ENCODE data around the gene MAD1L1.

Gene MAD1L1

DNA sequence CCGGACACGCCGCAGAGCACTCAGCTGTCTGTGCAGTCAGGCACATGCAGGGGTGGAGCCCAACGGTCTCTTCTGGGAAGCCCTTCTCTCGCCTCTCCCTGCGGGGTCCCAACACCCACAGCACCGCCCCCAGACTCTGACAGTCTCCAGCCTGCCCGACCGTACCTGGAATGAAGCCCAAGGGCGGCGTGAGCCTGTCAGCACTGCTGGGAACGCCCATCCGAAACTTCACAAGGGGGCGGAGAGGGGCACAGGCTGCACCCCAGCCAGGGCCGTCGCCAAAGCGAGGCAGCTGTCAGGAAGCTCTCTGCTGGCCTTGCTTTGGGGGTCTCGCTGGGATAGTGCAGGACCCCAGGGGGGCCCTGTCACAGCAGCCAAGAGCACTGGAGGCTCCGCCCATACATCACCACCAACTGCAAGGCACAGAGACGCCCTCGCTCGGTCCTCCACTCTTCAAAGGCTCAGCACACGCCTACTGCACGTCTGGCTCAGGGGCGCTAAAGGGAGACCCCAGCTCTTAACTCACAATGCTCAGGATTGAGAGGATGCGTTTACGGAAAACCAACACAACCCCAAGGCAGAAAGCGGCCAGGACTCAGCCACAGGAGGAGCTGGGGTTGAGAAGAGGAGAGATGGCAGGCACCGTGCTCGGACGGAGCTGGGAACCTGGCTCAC lies 30.9 kb downstream of the MAD1L1 start:
- no peak for DNase-seq

- DNase-seq, result no peak
These were observed 31.6 kb downstream of the MAD1L1 start for GRCh38 chr7:2201128-2201527.

DNA sequence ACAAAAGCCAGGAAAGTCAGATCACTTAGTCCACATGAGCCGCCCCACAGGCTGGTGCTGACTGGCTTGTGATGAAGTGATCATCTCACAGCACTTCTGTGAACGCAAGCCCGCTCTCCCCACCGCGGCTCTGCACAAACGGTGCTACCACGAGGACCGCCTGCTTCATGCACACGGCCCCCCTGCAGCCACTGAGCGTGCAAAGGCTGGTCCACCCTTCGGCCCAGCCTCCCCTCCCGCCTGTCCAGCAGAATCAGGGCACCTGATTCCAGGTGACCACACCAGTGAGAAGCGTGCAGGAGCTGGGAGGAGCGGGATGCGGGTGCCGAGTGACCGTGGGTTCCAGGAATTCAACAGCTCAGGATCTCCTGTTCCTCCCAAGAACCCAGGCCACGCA lies 32.2 kb downstream of the MAD1L1 start:
- no peak for DNase-seq

GRCh38 chr7:2199956-2200583 lies 32.7 kb downstream of the MAD1L1 start:
- no peak for DNase-seq

- DNase-seq, result no peak
These were observed 33.2 kb downstream of the MAD1L1 start for GRCh38 chr7:2199528-2199927.

DNA sequence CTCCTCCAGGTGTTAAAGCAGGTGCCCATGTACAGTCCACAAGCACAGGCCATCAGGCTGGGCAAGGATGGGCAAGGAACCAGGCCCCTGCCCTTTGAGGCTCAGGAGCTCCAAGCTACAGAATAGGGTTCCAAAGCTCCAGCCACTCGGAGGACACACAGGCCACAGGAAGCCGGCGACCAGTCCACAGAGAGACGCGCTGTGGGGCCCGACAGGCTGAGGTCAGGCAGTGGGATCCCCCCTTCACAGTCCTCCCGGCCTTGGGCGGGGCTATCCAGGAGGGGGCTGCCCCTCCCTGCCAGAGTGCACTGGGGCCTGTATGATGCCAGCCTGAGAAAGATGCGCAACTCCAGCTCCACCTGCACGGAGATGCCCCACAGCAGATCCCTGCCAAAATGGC lies 34.0 kb downstream of the MAD1L1 start:
- no peak for DNase-seq

GRCh38 chr7:2198206-2198605 lies 34.5 kb downstream of the MAD1L1 start:
- DNase-seq, result no peak

DNA sequence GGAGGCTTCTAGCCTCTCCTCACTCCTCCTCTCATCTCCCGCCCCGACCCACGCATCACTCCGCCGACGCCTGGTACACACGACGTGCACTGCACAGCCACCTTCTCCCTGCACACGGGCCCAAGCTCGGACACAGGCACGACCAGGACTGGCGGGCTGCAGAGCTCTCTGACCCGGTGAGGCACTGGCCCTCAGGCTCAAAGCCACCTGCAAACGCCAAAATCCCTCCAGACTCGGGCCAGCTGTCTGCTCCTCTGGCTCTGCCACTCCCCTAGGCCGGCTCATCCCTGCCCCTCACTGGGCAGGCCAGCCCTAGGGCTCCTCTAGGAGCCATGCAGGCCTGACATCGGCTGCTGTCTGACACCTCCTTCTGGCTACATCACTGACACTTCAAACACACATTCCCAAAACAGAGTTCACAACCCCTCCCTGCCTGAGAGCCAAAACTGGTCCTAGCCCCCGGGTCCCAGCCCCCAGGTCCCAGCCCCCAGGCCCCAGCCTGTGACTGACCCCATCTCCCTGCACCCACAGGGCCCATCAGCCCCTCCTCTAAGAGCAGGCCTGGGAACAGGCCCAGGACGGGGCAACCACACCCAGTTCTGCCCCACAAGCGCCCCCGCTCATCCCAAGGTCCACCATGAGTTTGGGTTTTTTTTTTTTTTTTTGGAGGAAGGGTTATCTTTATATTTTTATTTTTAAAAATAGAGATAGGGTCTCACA lies 35.1 kb downstream of the MAD1L1 start:
- no peak for DNase-seq

GRCh38 chr7:2196381-2197378 lies 36.1 kb downstream of the MAD1L1 start:
- peak in 1 of 56 donors; percentile 8 for DNase-seq

GRCh38 chr7:2195400-2196246 lies 37.1 kb downstream of the MAD1L1 start:
- DNase-seq, result peak in 45 of 56 donors; percentile 12 to 76 (median 49)

DNA sequence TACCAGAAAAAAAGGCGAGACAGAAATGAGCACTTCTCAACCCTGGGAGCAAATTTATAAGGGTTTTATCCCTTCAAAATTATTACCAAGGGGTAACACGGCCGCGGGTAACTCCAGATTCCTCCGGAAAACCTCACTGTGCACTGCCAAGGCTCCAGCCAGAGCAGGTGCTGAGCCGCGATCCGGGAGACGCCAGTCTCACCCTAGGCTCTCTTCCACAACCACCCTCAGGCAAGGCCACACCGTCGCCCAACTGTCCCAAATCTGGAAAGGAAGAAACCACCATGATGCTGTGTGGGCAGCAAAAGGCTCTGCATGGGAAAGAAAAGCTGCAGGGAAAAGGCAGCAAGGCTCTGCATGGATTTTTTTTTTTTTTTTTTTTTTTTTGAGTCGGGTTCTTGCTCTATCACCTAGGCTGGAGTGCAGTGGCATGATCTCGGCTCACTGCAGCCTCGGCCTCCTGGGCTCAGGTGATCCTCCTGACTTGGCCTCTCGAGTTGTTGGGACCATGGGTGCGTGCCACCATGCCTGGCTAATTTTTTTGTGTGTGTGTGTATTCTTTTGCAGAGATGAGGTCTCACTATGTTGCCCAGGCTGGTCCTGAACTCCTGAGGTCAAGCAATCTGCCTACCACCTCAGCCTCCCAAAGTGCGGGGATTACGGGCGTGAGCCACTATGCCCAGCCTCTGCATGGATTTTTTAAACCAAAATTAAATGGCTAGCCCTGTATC lies 39.0 kb downstream of the MAD1L1 start:
- DNase-seq, result no peak

DNA sequence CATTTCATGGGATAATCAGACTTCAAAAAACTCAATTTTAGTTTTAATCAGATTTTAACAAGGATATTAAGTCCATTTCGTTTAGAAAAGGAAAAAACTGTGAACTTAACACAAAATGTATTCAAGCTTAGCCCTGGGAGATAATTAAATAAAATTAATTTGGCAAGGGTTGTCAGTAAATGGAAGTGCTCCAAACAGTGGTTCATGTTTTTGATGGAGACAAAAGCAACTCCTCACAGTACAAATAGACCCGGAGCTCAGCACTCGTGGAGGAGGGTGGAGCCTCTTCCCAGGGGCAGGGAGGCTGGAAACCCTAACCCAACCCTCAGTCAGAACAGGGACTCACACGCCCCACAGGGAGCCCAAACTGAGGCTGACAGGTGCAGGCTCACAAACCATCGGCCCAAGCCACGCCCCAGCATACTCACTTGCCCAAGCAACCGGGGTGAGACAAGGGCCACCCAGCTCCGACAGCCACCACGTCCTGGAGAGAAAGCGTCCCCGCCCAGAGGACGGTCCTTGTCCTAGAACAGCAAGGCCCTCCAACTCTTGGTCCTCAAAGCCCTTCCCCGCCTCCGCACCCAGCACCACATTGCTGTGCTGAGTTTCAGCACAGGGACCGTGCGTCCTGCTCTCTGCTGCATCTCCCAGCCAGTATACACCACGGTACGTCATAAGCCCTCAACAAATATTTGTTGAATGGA lies 39.8 kb downstream of the MAD1L1 start:
- no peak for DNase-seq

DNA sequence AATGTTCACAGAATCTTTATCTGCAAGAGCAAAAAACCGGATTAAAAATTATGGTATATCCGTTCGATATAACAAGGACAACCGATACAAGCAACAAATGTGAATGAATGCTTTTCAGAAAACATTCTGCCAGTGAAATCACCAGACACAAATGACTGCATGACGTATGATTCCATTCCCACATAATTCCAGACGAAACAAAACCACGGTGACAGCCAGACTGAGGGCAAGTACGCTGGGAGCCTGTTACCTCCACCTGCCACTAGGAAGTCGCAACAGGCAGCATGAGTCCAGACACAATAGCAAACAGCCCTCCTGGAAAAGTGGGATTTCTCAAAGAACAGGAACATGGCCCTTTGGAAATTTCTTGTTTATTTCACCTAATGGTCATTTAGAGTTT lies 41.7 kb downstream of the MAD1L1 start:
- DNase-seq, result no peak

- no peak for DNase-seq
These were observed 42.2 kb downstream of the MAD1L1 start for GRCh38 chr7:2190531-2190930.

GRCh38 chr7:2186166-2186565 lies 46.6 kb downstream of the MAD1L1 start:
- DNase-seq, result no peak

DNA sequence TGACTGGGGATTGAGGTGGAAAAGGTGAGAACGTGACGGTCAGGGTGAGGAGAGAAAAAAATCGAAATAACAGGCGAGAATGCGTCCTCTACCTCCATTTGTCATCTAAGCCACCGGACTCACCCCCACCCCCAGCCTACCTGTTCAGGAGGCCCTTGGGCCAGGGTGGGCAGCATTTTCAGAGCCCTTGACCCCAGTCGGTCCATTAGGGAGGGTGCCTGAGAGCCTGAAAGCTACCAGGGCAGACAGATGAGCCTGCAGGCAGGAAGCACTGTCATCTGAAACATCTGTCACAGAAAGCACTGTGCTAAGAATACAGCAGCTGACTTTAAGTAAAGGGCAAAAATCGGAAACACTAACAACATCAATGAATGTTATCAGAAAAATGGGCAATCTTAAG lies 47.0 kb downstream of the MAD1L1 start:
- DNase-seq, result no peak

- no peak for DNase-seq
These were observed 50.3 kb downstream of the MAD1L1 start for GRCh38 chr7:2182461-2182860.

GRCh38 chr7:2181077-2181854 lies 51.5 kb downstream of the MAD1L1 start:
- no peak for DNase-seq

Data from nucleus accumbens (tissue), 56 donors.